IMR-90 (cell line): ENCODE data around the gene OGA. TPM values are rescaled to one million over a fixed set of nuclear protein-coding genes. Genes with fewer than 3 reads are reported as not detected.

ENCODE experiments used
- ATAC-seq: fragments of 200-7000 bp; cut with Tn5 transposase; 2 replicates; pipeline ENCODE4 v1.9.1; 2020; ENCODE audit warnings: low read depth, mild to moderate bottlenecking, moderate library complexity
- BruUV-seq: library from RNA; stranded (reverse); fragments of 400-500 nt; replicated peaks from 2 replicates; lab custom pipeline; 2021; lab: Mats Ljungman, UMichigan
- CTCF ChIA-PET: fragments of 300-600 bp; formaldehyde crosslinking; extraction: SDS; loops from one replicate; lab custom pipeline; 2021; ENCODE audit warnings: antibody characterized with exemption; lab: Yijun Ruan, JAX
- POLR2A ChIA-PET: fragments of 300-600 bp; sonication (Branson Sonifier 250); formaldehyde crosslinking; loops from one replicate; lab custom pipeline; 2022; ENCODE audit warnings: antibody characterized with exemption; ENCODE audit not compliant: unreplicated experiment; lab: Charles Lee
- DNase-seq: peaks from one replicate; pipeline ENCODE4 v3.0.0; 2013
- H2AFZ ChIP-seq: replicated peaks from 2 replicates; pipeline ENCODE3; 2013; ENCODE audit warnings: low read length, mild to moderate bottlenecking; ENCODE audit not compliant: poor library complexity
- H2AK5ac ChIP-seq: 2 replicates; pipeline ENCODE4 v1.6.1; 2013; ENCODE audit warnings: low read depth, low read length, inconsistent platforms
- H2AK9ac ChIP-seq: replicated peaks from 2 replicates; pipeline ENCODE3; 2013; ENCODE audit warnings: mild to moderate bottlenecking, low read depth, low read length, moderate library complexity; ENCODE audit not compliant: poor library complexity
- H2BK120ac ChIP-seq: 2 replicates; pipeline ENCODE4 v1.6.1; 2013; ENCODE audit warnings: low read depth, low read length, inconsistent platforms
- H2BK15ac ChIP-seq: 3 replicates; pipeline ENCODE4 v1.6.1; 2013; ENCODE audit warnings: low read depth, low read length, inconsistent platforms
- H2BK20ac ChIP-seq: 2 replicates; pipeline ENCODE4 v1.6.1; 2013; ENCODE audit warnings: low read depth, mild to moderate bottlenecking, inconsistent platforms, low read length, moderate library complexity
- H2BK5ac ChIP-seq: 2 replicates; pipeline ENCODE4 v1.6.1; 2013; ENCODE audit warnings: mild to moderate bottlenecking, low read depth, low read length, inconsistent platforms; ENCODE audit not compliant: poor library complexity, severe bottlenecking
- H3K14ac ChIP-seq: replicated peaks from 2 replicates; pipeline ENCODE4 v1.6.1; 2013; ENCODE audit warnings: low read depth, low read length, inconsistent platforms
- H3K18ac ChIP-seq: 2 replicates; pipeline ENCODE4 v1.6.1; 2013; ENCODE audit warnings: low read depth, low read length, control low read depth
- H3K23ac ChIP-seq: 2 replicates; pipeline ENCODE4 v1.6.1; 2013; ENCODE audit warnings: low read depth, low read length, inconsistent platforms
- H3K27ac ChIP-seq: 2 replicates; pipeline ENCODE4 v1.5.1; 2013; ENCODE audit warnings: mild to moderate bottlenecking, control low read depth, low read length; ENCODE audit not compliant: insufficient read depth
- H3K27me3 ChIP-seq: 2 replicates; pipeline ENCODE4 v1.6.1; 2013; ENCODE audit warnings: low read length; ENCODE audit not compliant: control insufficient read depth, insufficient read depth
- H3K36me3 ChIP-seq: 2 replicates; pipeline ENCODE4 v1.6.1; 2013; ENCODE audit warnings: low read length, mixed read lengths; ENCODE audit not compliant: control insufficient read depth, insufficient read depth
- H3K4ac ChIP-seq: 2 replicates; pipeline ENCODE4 v1.6.1; 2013; ENCODE audit warnings: low read depth, low read length, inconsistent platforms
- H3K4me1 ChIP-seq: 2 replicates; pipeline ENCODE4 v1.6.1; 2013; ENCODE audit warnings: low read length, mixed read lengths; ENCODE audit not compliant: control insufficient read depth, insufficient read depth
- H3K4me2 ChIP-seq: 2 replicates; pipeline ENCODE4 v1.6.1; 2013; ENCODE audit warnings: low read depth, mild to moderate bottlenecking, control low read depth, low read length, moderate library complexity
- H3K4me3 ChIP-seq: 2 replicates; pipeline ENCODE4 v1.5.1; 2013; ENCODE audit warnings: low read depth, mild to moderate bottlenecking, control low read depth, low read length, moderate library complexity; ENCODE audit not compliant: insufficient read depth
- H3K56ac ChIP-seq: 2 replicates; pipeline ENCODE4 v1.6.1; 2013; ENCODE audit warnings: low read length, inconsistent platforms; ENCODE audit not compliant: insufficient read depth; ENCODE audit errors: extremely low read depth
- H3K79me1 ChIP-seq, 2 experiments: 2 replicates each; pipeline ENCODE4 v1.6.1; 2013; ENCODE audit warnings: low read length in 2 of 2, inconsistent platforms in 1 of 2, low read depth in 1 of 2
- H3K9ac ChIP-seq: 2 replicates; pipeline ENCODE4 v1.6.1; 2013; ENCODE audit warnings: low read depth, low read length, control low read depth
- H3K9me1 ChIP-seq: 2 replicates; pipeline ENCODE4 v1.6.1; 2013; ENCODE audit warnings: low read length, inconsistent platforms; ENCODE audit not compliant: insufficient read depth
- H3K9me3 ChIP-seq: 2 replicates; pipeline ENCODE4 v1.6.1; 2013; ENCODE audit warnings: low read length; ENCODE audit not compliant: control insufficient read depth, insufficient read depth
- H4K20me1 ChIP-seq: 2 replicates; pipeline ENCODE4 v1.6.1; 2013; ENCODE audit warnings: low read length, inconsistent platforms; ENCODE audit not compliant: insufficient read depth
- H4K5ac ChIP-seq: 2 replicates; pipeline ENCODE4 v1.6.1; 2013; ENCODE audit warnings: mild to moderate bottlenecking, low read depth, low read length, control low read depth
- H4K8ac ChIP-seq, 2 experiments: 2 replicates each; pipeline ENCODE4 v1.6.1; 2013; ENCODE audit warnings: low read depth in 2 of 2, low read length in 2 of 2, control low read depth in 1 of 2, inconsistent platforms in 1 of 2
- H4K91ac ChIP-seq: 2 replicates; pipeline ENCODE4 v1.6.1; 2013; ENCODE audit warnings: low read depth, low read length, inconsistent platforms; ENCODE audit not compliant: insufficient read depth
- BHLHE40 ChIP-seq: fragments of 150-350 bp; IDR thresholded peaks from 2 replicates; pipeline ENCODE4 v1.6.1; 2016; ENCODE audit warnings: mild to moderate bottlenecking, low read depth, low read length
- CEBPB ChIP-seq: IDR thresholded peaks from 2 replicates; pipeline ENCODE4 v1.6.1; 2012; ENCODE audit warnings: low read depth, low read length, improper control_type of control experiment
- FOS ChIP-seq: fragments of 150-350 bp; IDR thresholded peaks from 2 replicates; pipeline ENCODE4 v1.6.1; 2016; ENCODE audit warnings: low read depth, low read length
- MAFK ChIP-seq: IDR thresholded peaks from 2 replicates; pipeline ENCODE4 v1.6.1; 2012; ENCODE audit warnings: low read depth, low read length, improper control_type of control experiment
- MAZ ChIP-seq: IDR thresholded peaks from 2 replicates; pipeline ENCODE4 v1.6.1; 2012; ENCODE audit warnings: low read depth, mild to moderate bottlenecking, low read length, improper control_type of control experiment, moderate library complexity, borderline replicate concordance
- MXI1 ChIP-seq: IDR thresholded peaks from 2 replicates; pipeline ENCODE4 v1.6.1; 2012; ENCODE audit warnings: low read depth, mild to moderate bottlenecking, low read length, moderate library complexity, borderline replicate concordance
- NFE2L2 ChIP-seq: fragments of 150-350 bp; IDR thresholded peaks from 2 replicates; pipeline ENCODE4 v1.6.1; 2016; ENCODE audit warnings: low read depth, mild to moderate bottlenecking, low read length
- POLR2A ChIP-seq: IDR thresholded peaks from 2 replicates; pipeline ENCODE4 v1.6.1; 2012; ENCODE audit warnings: mild to moderate bottlenecking, low read depth, low read length
- RCOR1 ChIP-seq: IDR thresholded peaks from 2 replicates; pipeline ENCODE4 v1.6.1; 2012; ENCODE audit warnings: mild to moderate bottlenecking, low read length, improper control_type of control experiment; ENCODE audit not compliant: insufficient replicate concordance
- RFX5 ChIP-seq: IDR thresholded peaks from 2 replicates; pipeline ENCODE4 v1.8.0; 2012; ENCODE audit warnings: low read depth, mild to moderate bottlenecking, low read length, moderate library complexity
- SMC3 ChIP-seq: fragments of 150-350 bp; IDR thresholded peaks from 2 replicates; pipeline ENCODE4 v1.6.1; 2016; ENCODE audit warnings: low read depth, mild to moderate bottlenecking, antibody characterized with exemption, low read length, moderate library complexity
- WGBS, 2 experiments: methylation state at CpG; one replicate each; pipeline versions ENCODE4 v1.1.5 to v1.1.7; 2013; ENCODE audit warnings: missing lambda C conversion rate in 2 of 2; ENCODE audit not compliant: insufficient read length in 1 of 2; ENCODE audit errors: extremely low coverage in 2 of 2; 5-methylcytosine and 5-hydroxymethylcytosine counted together
- dilution Hi-C: fragments of 300-500 bp; cut with HindIII; formaldehyde crosslinking; loops from one replicate; pipeline ENCODE4 v1.14.3; 2018; ENCODE audit warnings: low sequenced_read_pairs; ENCODE audit not compliant: unreplicated experiment
- in situ Hi-C: fragments of 300-500 bp; cut with MboI; formaldehyde crosslinking; loops from 3 replicates; pipeline ENCODE4 v1.14.3; 2019; ENCODE audit warnings: low sequenced_read_pairs, inconsistent platforms, mixed read lengths
- intact Hi-C: fragments of 100-400 bp; cut with micrococcal nuclease; formaldehyde crosslinking; loops from 2 replicates; pipeline ENCODE4 v1.10.0; 2022
- polyA plus RNA-seq, 3 experiments: library from polyadenylated mRNA; depleted of rRNA; stranded (reverse); fragments of >200 nt; gene quantifications; 2 replicates each; pipeline ENCODE4 v1.2.3, GENCODE V29; 2012; ENCODE audit warnings: low replicate concordance in 1 of 3
- total RNA-seq: library from RNA; depleted of rRNA; stranded (reverse); fragments of >200 nt; gene quantifications from 2 replicates; pipeline ENCODE4 v1.2.3, GENCODE V29; 2012
- TF ChIP-seq, protein P1 (sequence below): fragments of 150-350 bp; IDR thresholded peaks from 2 replicates; pipeline ENCODE4 v1.6.1; 2016; ENCODE audit warnings: low read depth, mild to moderate bottlenecking, low read length, moderate library complexity, borderline replicate concordance

The OGA gene
- total and polyA plus RNA-seq, 2 of the 4 experiments (the other 2 are of a cell fraction), result 42.5 to 62.9 TPM

GRCh38 chr10:101833466-101833865, 15.2 kb upstream of the OGA start:
- Histone ChIP-seq H3K4me2 (no peak overlapping the region), H4K91ac (no peak overlapping the region), H2AK9ac (no peak overlapping the region), H3K9me3 (no peaks in the 10 kb centered on the region), H3K4me1 (peaks cover 6% of the 10 kb centered on the region), H3K9me1 (peaks cover 21% of the 10 kb centered on the region), H2AK5ac (no peak overlapping the region), H2BK20ac (no peak overlapping the region), H3K27ac (no peak overlapping the region), H3K4ac (no peak overlapping the region), H3K56ac (no peak overlapping the region), H3K79me1 (peaks cover 0 to 19% of the 10 kb centered on the region in 2 experiments; a peak in 2 of 4 replicates), H4K5ac (no peak overlapping the region), H2BK120ac (no peak overlapping the region), H2BK5ac (no peak overlapping the region), H2BK15ac (no peak overlapping the region), H4K8ac (no peak overlapping the region), H4K20me1 (peaks cover 8% of the 10 kb centered on the region; the same call in 1 of the 2 replicates), H2AFZ (no peak overlapping the region), H3K27me3 (no peaks in the 10 kb centered on the region), H3K9ac (no peak overlapping the region), H3K14ac (no peak overlapping the region), H3K36me3 (no peaks in the 10 kb centered on the region), H3K23ac (peak overlapping the region; percentile 56; the same call in 1 of the 2 replicates), H3K18ac (no peak overlapping the region), H3K4me3 (no peak overlapping the region)
- intact Hi-C loops (no loop called here), in situ Hi-C loops (no loop called here), dilution Hi-C loops (no loop called here)
- no peak for ATAC-seq
- ChIA-PET CTCF (no interaction called here), POLR2A (no interaction called here)
- no CpG with 5 or more reads among the region's 1 CpG for WGBS, 2 experiments
- BruUV-seq, result no TSS peak
- DNase-seq, result no peak
- TF ChIP-seq MAZ (no peak), POLR2A (no peak), SMC3 (no peak), BHLHE40 (no peak), FOS (no peak), RCOR1 (no peak), NFE2L2 (no peak), CEBPB (no peak), MAFK (no peak), MXI1 (no peak), RFX5 (no peak)
- TF ChIP-seq, protein P1, sequence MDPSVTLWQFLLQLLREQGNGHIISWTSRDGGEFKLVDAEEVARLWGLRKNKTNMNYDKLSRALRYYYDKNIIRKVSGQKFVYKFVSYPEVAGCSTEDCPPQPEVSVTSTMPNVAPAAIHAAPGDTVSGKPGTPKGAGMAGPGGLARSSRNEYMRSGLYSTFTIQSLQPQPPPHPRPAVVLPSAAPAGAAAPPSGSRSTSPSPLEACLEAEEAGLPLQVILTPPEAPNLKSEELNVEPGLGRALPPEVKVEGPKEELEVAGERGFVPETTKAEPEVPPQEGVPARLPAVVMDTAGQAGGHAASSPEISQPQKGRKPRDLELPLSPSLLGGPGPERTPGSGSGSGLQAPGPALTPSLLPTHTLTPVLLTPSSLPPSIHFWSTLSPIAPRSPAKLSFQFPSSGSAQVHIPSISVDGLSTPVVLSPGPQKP, result no peak
